Fibroblast of skin of right quadriceps (primary cell): ENCODE results near the gene RBM17.
"Not testable (repeated sequence)": the region's sequence is repeated elsewhere in the genome, so short reads cannot be mapped to it uniquely, and the experiment has no call there.

Experiments used
- DNase-seq: peaks from one replicate; pipeline ENCODE4 v3.0.0-alpha.2; 2013

RBM17 gene

DNA sequence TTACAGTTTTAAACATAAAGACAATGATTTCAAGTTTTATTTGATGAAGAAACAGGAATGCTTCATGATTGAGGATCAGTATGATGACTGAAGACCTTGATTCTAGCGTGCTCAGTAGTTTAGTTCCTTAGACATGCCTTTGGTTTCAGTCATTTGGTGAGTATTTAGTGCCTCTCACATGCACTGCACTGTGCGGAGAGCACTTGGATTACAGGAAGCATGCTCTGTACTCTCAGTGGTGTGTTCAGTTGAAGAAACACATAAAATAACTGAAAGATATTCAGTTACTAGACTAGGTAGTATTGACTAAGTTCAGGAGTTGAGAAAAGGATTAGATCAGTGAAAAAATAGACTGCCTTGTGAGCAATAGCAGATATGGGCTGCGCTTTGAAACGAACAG lies 25.5 kb downstream of the RBM17 start:
- DNase-seq = no peak

DNA sequence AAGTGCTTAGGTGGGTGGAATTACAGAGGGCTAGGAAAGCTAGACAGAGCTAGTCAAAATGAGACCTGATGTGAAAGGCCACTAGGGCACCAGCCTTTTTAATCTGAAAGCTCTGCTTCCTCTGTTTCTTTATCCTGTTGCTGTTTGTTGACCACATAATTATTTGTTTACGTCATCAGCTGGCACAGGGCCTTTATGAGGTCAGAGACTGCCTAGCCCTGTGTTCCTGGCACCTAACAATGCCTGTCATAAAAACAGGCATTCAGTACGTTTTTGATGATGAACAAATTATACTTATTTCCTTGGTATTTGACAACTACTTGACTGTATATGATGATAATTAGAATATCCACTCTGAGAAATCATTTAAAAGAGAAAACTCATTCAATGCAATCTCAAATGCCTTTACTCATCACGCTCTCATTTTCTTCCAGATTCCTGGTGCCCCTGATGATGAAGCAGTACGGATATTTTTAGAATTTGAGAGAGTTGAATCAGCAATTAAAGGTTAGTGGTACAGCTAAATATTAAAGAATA lies 26.0 kb downstream of the RBM17 start:
- peak; percentile 73 for DNase-seq

DNA sequence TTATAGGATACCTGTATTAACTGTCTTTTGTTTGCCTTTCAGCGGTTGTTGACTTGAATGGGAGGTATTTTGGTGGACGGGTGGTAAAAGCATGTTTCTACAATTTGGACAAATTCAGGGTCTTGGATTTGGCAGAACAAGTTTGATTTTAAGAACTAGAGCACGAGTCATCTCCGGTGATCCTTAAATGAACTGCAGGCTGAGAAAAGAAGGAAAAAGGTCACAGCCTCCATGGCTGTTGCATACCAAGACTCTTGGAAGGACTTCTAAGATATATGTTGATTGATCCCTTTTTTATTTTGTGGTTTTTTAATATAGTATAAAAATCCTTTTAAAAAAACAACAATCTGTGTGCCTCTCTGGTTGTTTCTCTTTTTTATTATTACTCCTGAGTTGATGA lies 26.6 kb downstream of the RBM17 start:
- DNase-seq = peak; percentile 58

DNA sequence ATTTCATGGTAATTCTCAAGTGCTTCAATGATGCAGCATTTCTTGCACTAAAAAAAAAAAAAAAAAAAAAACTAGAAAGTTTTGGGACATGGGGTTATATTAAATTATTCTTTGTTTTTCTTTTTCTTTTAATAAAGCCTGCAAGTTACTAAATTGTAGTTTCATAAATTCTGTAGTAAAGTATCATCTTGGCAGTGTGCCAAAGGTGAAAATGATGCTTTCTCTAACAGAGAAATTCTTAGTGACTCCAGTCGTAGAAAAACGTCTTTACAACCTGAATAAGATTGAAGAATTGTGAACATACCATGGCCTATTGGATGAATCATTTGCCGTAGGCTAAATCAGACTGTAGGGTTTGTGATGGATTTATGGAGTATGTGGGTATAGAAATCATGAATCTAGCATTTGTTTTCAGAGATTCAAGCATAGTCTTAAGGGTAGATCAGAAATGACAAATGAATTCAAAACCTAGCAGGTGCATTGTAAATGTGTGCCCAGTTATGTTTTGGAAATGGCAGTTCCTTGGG lies 27.1 kb downstream of the RBM17 start:
- DNase-seq = peak; percentile 20

DNA sequence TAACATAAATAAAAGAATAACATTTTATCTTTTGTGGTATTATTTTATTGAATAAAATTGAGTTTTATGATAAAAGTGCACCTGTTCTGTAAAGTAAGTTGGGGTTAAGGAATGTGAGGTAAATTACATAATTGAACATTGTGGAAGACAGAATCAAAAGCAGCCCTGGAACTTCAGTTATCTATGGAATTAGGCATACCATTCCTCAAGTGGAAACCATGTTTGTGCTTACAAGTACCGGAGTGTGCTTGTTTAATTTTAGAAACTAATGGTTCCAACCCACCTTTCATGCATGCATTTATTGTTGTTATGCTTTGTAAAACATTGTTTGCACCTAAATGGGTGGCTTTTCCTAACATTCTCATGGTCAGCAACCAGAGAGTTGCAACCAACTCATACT lies 28.0 kb downstream of the RBM17 start:
- no peak for DNase-seq

DNA sequence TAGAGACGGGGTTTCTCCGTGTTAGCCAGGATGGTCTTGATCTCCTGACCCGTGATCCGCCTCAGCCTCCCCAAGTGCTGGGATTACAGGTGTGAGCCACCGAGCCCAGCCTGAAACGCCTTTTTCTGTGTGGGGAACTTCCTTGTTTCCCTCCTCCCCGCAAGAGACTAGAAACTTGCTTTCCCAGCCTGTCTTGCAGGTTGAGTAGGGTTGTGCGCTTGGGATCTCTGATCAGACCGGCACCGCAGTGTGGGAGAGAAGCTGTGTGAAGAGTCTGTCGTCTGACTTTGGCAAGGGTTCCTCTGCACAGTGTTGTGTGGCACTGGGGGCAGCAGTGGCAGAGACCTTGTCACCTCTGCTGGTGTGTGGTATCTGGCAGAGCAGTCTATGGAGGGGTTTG lies 28.9 kb downstream of the RBM17 start:
- no peak for DNase-seq

DNA sequence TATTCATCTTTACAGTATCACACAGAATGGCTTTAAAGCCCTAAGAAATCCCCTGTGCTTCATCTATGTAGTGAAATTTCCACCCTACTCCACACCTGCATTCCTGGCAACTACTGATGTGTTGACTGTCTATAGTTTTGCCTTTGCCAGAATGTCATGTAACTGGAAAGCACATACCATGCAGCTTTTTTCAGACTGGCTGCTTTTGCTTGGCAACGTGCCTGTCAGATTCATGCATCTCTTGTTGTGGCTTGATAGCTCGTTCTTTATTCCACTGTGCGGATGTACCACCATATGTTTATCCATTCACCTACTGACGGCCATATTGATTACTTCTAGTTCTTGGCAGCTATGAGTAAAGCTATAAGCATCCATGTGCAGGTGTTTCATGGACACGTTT lies 30.6 kb downstream of the RBM17 start:
- DNase-seq = no peak

DNA sequence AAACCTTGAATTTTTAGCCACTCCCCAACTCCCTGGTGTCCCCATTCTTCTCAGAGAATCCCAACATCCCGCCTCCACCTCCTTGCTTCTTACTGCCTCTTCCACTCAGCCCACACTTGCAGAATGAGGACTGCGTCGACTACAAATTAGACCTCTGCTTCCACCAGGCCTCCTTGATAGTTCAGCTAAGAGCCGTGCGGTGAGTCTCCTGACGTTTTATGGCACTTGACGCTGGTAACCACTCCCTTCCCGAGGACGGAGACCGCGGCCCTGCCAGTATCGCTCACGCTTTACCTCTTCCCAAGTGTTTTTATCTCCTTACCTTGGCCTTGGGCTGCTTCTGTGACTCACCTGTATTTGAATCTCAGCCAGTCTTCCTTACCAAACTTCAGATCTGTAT lies 31.1 kb downstream of the RBM17 start:
- DNase-seq = no peak

DNA sequence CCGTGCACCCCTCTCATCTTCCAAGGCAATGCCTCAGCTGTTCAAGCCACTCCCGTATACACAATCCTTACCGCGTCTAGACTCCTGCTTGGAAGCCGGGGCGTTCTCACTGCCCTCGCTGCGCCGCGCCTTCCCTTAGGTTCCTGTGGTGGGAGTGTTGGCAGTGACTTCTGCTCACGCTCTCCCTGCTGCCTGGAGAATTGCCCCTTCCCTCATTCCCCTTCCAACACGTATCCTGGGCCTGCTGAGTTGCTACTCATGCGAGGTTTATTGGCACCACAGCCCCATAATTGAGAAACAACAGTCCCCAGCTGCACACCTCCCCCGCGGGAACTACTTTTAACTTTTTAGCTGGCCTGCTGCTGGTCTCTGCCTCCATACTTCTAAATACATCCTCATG lies 31.9 kb downstream of the RBM17 start:
- DNase-seq = no peak

DNA sequence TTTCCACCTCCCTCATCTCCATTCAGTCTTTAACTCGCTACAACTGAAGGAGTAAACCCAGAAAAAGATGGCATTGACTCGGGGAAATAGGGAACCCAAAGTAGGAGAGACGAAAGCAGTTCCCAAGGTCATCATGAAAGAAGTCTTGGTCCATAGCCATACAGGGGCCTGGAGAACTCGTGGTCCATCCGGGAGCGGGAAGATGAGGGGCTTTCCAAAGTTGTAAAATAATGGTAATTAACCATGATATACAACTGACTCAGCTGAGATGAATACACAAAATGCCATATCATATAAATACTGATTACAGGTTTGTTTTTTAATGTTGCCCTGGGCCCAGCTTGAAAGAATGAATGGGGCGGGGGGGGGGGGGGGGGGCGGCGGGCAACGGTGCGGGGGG lies 32.3 kb downstream of the RBM17 start:
- DNase-seq = no peak

DNA sequence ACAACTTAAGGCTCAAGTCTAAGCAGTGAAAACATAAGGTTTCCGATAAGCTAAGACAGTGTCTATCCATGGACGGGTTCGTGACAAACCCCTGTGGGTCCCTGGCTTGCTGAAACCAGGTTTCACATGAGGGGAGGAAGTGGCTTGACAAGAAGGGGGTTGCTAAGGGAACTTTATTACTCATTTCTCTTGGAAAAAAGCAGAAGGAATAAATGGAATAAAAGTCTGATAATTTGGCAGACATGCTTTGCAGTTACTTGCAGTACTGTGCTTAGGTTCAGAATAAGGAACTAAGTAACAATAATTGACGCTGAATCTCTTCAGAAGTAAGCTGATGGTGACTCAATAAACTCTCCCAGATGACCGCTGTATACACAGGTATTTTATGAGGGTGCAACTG lies 34.7 kb downstream of the RBM17 start:
- no peak for DNase-seq

DNA sequence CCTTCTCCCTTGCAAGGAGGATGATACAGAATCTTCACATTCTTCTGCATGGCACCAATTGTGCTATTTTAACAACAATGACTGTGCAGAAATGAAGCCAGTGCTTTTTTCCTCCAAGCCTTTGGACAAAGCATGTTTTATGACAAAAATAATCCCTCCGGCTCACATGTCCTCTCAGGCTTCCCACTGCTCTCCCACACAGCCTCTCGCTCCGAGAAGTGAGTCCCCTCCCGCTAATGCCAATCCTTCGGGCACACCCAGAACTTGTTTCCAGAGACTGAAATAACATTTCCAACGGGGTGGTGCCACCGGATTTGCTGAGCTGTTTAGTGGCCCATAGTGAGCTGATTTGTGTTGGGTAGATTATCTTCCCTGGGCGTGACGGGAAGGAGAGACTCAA lies 35.8 kb downstream of the RBM17 start:
- DNase-seq = no peak

DNA sequence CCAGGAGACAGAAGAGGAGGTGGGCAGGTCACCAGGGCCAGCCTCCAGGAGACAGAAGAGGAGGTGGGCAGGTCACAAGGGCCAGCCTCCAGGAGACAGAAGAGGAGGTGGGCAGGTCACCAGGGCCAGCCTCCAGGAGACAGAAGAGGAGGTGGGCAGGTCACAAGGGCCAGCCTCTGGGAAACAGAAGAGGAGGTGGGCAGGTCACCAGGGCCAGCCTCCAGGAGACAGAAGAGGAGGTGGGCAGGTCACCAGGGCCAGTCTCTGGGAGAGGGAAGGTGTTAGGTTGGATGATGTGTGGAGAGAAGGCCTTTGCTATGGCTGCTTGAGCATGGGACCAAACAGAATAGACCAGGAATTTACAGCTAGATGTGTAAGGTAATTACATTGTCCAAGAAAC lies 38.6 kb downstream of the RBM17 start:
- DNase-seq = not testable (repeated sequence)

DNA sequence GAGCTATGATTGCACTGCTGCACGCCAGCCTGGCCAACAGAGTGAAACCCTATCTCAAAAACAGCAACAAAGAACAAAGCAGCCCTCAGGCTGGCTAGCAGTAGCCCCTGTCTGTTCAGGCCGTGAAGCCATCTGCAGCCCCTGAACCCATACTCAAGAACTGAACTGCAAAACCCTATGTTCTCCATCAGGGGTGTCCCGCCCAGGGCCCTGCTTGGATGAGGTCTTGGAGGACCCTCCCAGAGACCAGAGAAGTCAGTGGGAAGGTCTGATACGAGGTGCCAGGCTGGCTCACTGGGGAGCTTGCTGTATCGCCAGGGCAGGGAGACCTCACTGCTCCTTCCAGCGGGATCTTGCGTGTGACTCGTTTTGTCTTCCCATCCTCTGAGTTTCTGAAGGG lies 39.3 kb downstream of the RBM17 start:
- no peak for DNase-seq

DNA sequence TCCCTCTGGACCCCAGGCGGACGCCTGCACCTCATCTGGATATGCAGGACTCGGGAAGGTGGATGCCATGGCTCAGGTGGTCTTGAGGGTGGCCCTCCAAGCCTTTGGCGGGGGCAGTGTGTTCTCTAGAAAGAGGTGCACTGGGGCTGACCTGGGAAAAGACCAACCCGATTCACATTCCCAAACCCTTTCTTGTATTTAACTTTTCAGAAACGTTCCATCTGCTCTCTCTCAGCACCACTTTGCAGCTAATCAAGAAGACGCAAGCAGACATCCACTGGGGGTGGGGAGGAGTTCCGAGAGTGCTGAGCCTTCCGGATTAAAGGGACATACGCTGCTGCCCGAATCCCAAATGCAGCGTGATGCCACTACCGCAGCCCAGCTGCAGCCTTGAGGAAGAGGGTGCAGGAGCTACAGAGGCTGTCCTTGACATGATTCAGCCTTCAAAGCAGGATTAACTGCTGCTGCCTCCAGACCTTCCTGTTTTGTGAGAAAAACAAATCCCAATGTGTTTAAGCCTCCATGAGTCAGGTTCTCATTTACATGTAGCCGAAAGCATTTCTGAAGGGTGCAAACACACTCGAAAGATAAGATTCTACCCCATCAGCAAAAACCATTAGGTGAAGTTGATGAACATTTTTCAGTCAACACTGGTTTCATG lies 39.9 kb downstream of the RBM17 start:
- peak; percentile 65 for DNase-seq

DNA sequence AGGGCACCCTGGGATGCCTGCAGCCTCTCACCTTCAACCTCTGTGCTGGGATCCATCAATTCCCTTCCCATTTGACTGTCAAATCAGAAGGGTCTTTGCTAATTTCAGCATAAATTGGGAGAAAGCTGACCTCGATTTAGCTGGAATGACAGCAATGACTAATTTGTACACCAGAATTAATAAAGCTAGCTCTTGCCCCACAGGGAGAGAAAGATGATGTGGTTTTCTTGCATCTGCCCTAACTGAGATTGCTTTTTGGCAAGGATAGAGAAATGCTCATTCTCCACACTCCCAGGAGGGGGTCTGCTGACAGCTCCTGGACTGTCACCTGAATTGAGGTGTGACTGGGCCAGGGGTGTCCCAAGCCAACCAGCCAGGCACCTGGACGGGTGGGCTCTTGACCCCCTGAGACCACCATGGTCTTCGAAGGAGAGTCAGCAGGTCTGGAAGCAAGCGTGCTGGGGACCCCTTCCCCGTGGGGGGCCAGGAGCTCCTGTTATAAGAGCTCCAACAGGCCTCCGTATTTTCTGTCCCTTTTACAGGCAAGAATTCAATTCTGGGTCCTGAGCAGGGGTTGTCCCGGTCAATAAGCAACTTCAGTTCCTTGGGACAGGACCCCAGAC lies 42.1 kb downstream of the RBM17 start:
- DNase-seq = peak; percentile 46

DNA sequence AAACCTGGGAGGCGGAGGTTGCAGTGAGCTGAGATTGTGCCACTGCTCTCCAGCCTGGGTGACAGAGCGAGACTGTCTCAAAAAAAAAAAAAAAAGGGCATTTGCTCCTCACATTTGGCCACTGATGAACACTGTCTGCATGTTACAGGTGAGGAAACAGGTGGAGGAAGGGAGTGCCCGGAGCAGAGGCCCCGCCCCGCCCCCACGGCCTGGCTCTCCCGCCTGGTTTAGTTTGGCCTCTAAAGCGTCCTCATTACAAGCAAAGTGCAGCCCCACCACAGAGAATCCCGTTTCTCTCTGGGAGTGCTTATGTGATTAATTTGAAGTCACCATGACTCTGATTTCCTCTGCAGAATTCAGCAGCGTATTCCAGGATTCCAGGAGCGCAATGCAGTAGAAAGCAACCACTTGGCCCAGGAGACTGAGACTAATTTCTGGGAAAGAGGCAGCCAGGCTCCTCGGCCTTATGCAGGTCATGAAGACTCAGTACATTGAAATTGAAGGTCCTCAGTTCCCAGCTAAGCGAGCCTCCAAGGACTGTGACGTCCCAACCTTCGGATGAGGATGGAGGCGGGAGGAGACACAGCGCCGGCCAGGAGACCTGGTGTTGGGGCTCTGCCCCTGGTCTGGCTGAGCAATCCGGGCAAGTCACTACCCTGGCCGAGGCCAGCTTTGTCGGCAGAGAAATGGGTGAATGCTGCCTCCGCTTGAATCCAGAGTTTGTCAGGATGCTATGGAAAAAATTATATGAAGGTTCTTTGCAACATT lies 44.7 kb downstream of the RBM17 start:
- DNase-seq = no peak

DNA sequence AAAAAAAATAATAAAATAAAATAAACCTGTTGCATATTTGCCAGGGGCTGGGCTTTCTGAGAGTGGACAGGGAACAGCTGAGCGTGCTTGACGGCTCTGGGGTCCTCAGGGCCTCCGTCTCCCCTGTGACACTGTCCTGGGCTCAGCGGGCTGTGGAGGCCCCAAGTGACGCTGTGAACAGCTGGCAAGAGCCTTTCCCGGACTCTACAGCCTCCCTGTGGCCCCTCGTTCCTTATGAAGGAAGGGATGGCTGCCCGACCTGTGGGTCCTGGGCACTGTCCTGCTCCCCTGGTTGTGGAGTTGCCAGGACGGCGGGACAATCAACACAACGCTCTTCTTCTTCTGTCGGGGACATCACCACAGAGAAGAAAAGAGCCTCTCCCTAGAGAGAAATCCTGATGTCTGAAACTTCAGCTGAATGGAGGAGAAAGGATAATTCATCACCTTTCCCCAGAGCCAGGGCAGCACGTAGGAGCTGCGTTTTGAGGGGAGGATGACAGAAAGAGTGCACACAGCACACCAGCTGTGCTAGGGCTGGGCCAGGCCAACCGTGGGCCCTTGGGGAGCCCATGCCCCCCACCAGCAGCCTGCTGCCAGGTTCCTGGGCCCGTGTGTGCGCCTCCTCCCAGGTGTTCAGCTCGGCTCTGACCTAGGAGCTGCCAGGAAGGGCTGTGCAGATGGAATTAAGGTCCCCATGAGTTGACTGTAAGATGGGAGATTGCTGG lies 45.4 kb downstream of the RBM17 start:
- DNase-seq = no peak

DNA sequence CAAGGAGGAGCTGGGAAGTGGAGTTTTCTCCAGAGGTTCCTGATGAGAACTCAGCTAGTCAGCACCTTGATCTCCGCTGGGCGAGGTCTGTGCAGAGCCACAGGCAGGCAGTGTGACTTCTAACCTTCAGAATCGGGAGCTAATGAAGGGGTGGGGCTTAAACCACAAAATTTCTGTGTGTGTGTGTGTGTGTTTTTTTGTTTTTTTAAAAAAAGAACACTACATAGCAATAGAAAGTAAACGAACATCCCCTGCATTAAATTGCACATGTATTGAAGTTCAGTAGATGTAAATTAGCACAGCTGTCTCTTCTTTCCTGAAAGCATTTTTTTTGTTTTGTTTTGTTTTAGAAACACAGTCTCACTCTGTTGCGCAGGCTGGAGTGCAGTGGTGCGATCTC lies 46.2 kb downstream of the RBM17 start:
- DNase-seq = no peak

DNA sequence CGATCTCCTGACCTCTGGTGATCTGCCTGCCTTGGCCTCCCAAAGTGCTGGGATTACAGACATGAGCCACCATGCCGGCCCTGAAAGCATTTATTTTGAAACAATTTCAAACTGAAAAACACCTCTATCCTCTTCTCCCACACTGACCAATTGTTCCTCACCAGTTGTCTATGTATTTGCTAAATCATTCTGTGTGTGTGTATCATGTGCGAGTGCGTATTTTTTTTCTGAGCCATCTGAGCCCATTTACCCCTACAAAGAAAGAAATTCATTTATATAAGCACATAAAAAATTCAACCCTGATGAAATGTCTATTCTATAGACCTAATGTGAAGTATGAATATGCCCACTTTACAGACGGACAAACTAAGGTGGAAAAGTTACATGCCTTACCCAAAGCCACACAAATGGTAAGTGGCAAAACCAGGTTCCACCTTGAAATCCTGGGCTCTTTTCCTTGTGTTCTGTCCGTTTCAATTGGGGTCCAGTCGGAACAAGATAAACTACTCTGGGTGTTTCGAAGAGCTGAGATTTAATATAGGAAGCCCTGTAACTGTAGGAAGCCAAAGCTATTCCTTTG lies 46.8 kb downstream of the RBM17 start:
- no peak for DNase-seq

DNA sequence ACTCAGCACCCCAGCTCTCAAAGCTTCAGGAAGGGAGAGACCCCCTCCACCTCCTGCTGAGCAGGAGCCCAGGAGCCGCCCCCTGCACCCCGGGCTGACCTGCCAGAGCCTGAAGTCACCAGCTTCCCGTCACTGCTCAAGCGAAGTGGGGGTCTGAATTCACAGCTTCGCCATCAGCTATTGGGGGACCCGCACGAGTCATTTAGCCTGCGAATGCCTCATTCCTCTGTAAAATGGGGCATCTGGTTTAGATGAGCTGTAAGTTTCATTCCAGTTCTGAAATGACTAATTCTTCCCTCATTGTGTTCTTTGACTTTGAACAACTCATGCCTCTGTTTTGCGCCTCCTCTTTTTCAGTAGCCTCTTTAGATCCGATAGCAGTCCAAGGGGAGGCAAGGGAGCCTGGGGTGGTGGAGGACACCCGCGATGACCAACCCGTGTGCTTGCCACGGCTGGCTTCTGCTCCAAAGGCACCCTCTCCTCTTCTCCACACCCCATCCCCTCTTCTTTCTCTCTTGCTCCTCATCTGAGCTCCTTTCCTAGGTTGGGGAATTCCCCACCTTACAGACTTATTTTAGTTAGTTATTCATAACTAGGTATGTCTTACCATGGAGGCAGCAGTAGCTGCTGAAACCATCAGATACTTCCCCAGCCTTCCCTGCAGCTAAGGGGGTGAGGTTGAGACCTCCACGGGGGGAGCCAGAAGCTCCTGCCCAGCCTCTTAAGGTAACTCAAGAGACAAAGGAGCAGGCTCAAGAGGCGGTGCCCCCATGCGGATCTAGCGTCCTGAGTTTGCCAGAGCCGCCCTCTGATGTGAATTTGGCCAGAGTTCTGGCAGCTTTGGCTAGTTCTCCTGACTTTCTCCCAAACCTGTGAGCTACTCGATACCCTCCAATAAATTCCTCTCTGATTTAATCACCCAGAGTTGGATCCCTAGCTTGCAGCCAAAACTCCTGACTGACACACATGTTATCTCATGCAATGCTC lies 47.7 kb downstream of the RBM17 start:
- DNase-seq = peak; percentile 85
